Lung (tissue), 12 donors: Measurements from ENCODE around the gene DUSP2. TPM values are rescaled to one million over a fixed set of nuclear protein-coding genes. Genes with fewer than 3 reads are reported as not detected.

Source experiments
- ATAC-seq: fragments of 200-7000 bp; cut with Tn5 transposase; one replicate; pipeline ENCODE4 v1.9.1; 2020; ENCODE audit warnings: moderate number of reproducible peaks; ENCODE audit not compliant: insufficient read depth, low FRiP score
- DNase-seq, 3 donors: peaks; one replicate each; pipeline ENCODE4 v3.0.0-alpha.2; 2013 to 2017
- H3K27ac ChIP-seq, 2 donors: one replicate each; pipeline ENCODE4 v1.5.1; 2013; ENCODE audit warnings: mild to moderate bottlenecking in 2 of 2, moderate library complexity in 2 of 2, control low read depth in 1 of 2, inconsistent platforms in 1 of 2, low read depth in 1 of 2, low read length in 1 of 2
- H3K27me3 ChIP-seq, 3 donors: one replicate each; pipeline ENCODE4 v1.5.1; 2013; ENCODE audit warnings: low read length in 2 of 3; ENCODE audit not compliant: control insufficient read depth in 3 of 3, insufficient read depth in 3 of 3
- H3K36me3 ChIP-seq, 4 donors: one replicate each; pipeline ENCODE4 v1.5.1; 2013; ENCODE audit warnings: low read length in 4 of 4, mild to moderate bottlenecking in 1 of 4, moderate library complexity in 1 of 4; ENCODE audit not compliant: control insufficient read depth in 4 of 4, insufficient read depth in 4 of 4
- H3K4me1 ChIP-seq, 5 donors: one replicate each; pipeline ENCODE4 v1.5.1; 2013; ENCODE audit warnings: low read length in 5 of 5, mild to moderate bottlenecking in 2 of 5, moderate library complexity in 1 of 5; ENCODE audit not compliant: control insufficient read depth in 5 of 5, insufficient read depth in 5 of 5
- H3K4me3 ChIP-seq: one replicate; pipeline ENCODE4 v1.5.1; 2013; ENCODE audit warnings: mild to moderate bottlenecking, control low read depth, moderate library complexity
- H3K9ac ChIP-seq, 2 donors: one replicate each; pipeline ENCODE4 v1.5.1; 2013; ENCODE audit warnings: low read length in 2 of 2, control low read depth in 1 of 2; ENCODE audit not compliant: insufficient read depth in 1 of 2
- H3K9me3 ChIP-seq, 4 donors: one replicate each; pipeline ENCODE4 v1.5.1; 2013; ENCODE audit warnings: low read length in 3 of 4, mild to moderate bottlenecking in 1 of 4, moderate library complexity in 1 of 4; ENCODE audit not compliant: control insufficient read depth in 4 of 4, insufficient read depth in 3 of 4
- CTCF ChIP-seq: IDR thresholded peaks from 2 replicates; pipeline ENCODE4 v1.5.1; 2012; ENCODE audit warnings: mild to moderate bottlenecking; ENCODE audit errors: control extremely low read depth, extremely low read depth
- WGBS, 2 donors: extraction: QIAGEN DNeasy Blood & Tissue Kit; methylation state at CpG; one replicate each; pipeline ENCODE4 v1.1.7; 2013; 5-methylcytosine and 5-hydroxymethylcytosine counted together
- polyA plus RNA-seq, 2 donors: library from polyadenylated mRNA; stranded (reverse); fragments of 200-250 nt; gene quantifications; one replicate each; pipeline ENCODE4 v1.2.1, GENCODE V29; 2013
- total RNA-seq, 2 donors: library from RNA; depleted of rRNA in 1 of 2; stranded (reverse); fragments of >200 nt in 1 of 2; gene quantifications; one replicate each; pipeline ENCODE4 v1.2.1, GENCODE V29; 2014 to 2021
- donor health status: control.
- donor health status: control.
- donor health status: Bipolar disorder and iron deficiency.
- donor health status: healthy.
- donor health status: DM: yes; HTN: yes; CAD: no.

Gene DUSP2
- total and polyA plus RNA-seq, 4 donors: 3.5 to 33.6 (median 5.8) TPM

DNA sequence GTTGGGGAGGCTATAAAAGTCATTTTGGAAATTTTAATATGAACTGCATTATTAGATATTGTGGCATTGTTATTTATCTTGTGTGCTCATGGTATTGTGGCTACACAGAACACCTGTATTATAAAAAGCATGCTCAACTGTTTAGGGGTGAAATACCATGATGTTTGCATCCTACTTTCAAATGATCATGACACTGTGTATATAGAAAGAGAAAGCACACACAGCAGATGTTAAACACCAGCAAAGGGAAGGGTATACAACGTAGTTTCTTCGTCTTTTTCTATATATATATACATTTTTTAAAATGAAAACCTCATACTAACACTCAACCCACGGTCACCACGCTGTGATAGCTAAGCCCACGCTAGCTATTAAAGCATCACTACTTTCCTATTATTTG lies 36.3 kb upstream of the DUSP2 start:
- ATAC-seq: no peak

GRCh38 chr2:96180521-96180920 lies 35.3 kb upstream of the DUSP2 start:
- Histone ChIP-seq H3K9ac (no peak overlapping the region), H3K27me3 (no peaks in the 10 kb centered on the region)

More for the DNA sequence above, 36.3 kb upstream of the DUSP2 start:
- Histone ChIP-seq H3K27ac (no peak overlapping the region), H3K4me1 (peaks cover 0 to 4% (median 0%) of the 10 kb centered on the region in 5 donors), H3K9ac (no peak overlapping the region), H3K36me3 (peaks cover 8 to 21% (median 10%) of the 10 kb centered on the region in 4 donors), H3K27me3 (no peaks in the 10 kb centered on the region), H3K4me3 (no peak overlapping the region), H3K9me3 (no peaks in the 10 kb centered on the region)
- DNase-seq: no peak
- WGBS, 2 donors: 76 to 88% methylated on average over 5 of the region's 5 CpGs
- no peak for TF ChIP-seq CTCF

DNA sequence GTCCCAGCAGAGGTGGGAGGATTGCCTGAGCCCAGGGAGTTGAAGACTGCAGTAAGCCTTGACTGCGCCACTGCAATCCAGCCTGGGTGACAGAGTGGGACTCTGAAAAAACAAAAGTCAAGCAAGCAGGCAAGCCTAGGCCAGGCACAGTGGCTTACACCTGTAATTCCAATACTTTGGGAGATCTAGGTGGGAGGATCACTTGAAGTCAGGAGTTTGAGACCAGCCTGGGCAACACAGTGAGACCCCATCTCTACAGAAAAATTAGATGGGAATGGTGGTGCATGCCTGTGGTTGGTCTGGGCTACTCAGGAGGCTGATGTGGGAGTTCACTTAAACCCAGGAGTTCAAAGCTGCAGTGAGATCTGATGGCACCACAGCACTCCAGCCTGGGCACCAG lies 34.8 kb upstream of the DUSP2 start:
- H3K9ac ChIP-seq: no peak overlapping the region
- no peaks in the 10 kb centered on the region for H3K9me3 ChIP-seq
- no peak for TF ChIP-seq CTCF
- no peak for DNase-seq
- no peak overlapping the region for H3K4me3 ChIP-seq
- WGBS, 2 donors: 98 to 100% methylated on average over 1 of the region's 1 CpG
- H3K4me1 ChIP-seq: peaks cover 0 to 5% (median 0%) of the 10 kb centered on the region in 5 donors
- H3K36me3 ChIP-seq: peaks cover 0 to 8% (median 3%) of the 10 kb centered on the region in 4 donors
- H3K27ac ChIP-seq: no peak overlapping the region
- no peak for ATAC-seq
- H3K27me3 ChIP-seq: no peaks in the 10 kb centered on the region

More at GRCh38 chr2:96180521-96180920, 35.3 kb upstream of the DUSP2 start:
- Histone ChIP-seq H3K4me3 (no peak overlapping the region), H3K4me1 (peaks cover 0 to 5% (median 0%) of the 10 kb centered on the region in 5 donors), H3K27ac (no peak overlapping the region), H3K36me3 (peaks cover 0 to 13% (median 4%) of the 10 kb centered on the region in 4 donors), H3K9me3 (no peaks in the 10 kb centered on the region)
- DNase-seq (no peak), ATAC-seq (no peak)
- TF ChIP-seq CTCF: no peak

DNA sequence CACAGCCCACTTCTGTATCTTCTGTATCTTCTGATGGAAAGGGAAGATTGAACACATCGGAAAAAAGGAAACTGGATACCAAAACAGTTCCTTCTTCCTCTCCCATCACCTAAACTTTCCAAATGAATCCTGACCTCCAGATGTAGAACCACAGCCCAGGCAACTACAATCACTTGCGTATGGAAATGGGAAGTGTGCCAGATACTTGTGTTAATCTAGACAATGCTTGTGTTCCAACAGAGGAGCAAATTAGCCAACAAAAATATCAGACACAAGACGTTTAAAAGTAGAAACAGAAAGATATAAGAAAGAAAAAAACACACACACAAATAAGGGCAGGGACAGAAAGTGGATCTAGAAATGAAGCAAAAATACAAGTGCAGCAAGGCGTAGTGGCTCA lies 31.4 kb upstream of the DUSP2 start:
- TF ChIP-seq CTCF: no peak
- 62 to 72% methylated on average over 4 of the region's 4 CpGs for WGBS, 2 donors
- peaks cover 0 to 5% (median 0%) of the 10 kb centered on the region in 5 donors for H3K4me1 ChIP-seq
- no peaks in the 10 kb centered on the region for H3K9me3 ChIP-seq
- no peak for ATAC-seq
- H3K4me3 ChIP-seq: no peak overlapping the region
- H3K36me3 ChIP-seq: peaks cover 0 to 1% (median 0%) of the 10 kb centered on the region in 4 donors
- H3K9ac ChIP-seq: no peak overlapping the region
- no peak for DNase-seq
- no peak overlapping the region for H3K27ac ChIP-seq
- no peaks in the 10 kb centered on the region for H3K27me3 ChIP-seq
